Measurements from ENCODE around the gene ITGB8.

GRCh38 chr7:20432071-20432470 lies 101.4 kb downstream of the ITGB8 start:
- TF ChIP-seq CTCF (IDR thresholded peaks at IDR 0.05) (no peak), POLR2A (IDR thresholded peaks at IDR 0.05) (no peak)

Data from upper lobe of left lung (tissue), 4 donors.